ENCODE measurements around the gene BTAF1.

DNA sequence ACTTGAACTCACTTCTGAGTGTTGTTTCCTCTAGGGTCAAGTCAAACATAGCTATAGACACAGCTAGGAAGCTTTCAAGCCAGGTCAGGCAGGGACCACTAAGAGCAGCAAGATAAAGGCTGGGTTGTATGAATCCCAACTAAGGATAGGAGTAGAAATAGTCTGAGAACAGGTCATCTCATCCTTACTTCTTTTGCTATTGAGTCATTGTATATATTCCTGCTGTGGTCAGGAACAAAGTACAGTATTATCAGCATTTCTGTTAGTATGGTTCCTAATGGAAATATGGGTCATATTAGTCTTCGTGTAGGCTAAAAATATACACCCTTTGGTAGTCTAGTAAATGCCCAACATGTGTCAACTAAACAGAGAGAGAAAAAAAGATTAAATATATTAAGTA lies 145.3 kb downstream of the BTAF1 start:
- TF ChIP-seq POLR2A (IDR thresholded peaks at IDR 0.05; ENCODE audit: low read depth, low read length) (no peak), POLR2AphosphoS5 (IDR thresholded peaks at IDR 0.05; ENCODE audit: low read depth, low read length) (no peak)

Data from GM12892 (cell line).